Parathyroid adenoma (tissue), 2 donors: ENCODE results near the gene OR4F3.
"Not testable (repeated sequence)": the region's sequence is repeated elsewhere in the genome, so short reads cannot be mapped to it uniquely, and the experiment has no call there.

Experiments used
- H2AFZ ChIP-seq: fragments of 300-600 bp; sonication (generic); one replicate; pipeline ENCODE4 v1.7.0; 2017; ENCODE audit warnings: antibody characterized with exemption, mild to moderate bottlenecking
- H3K27ac ChIP-seq: fragments of 300-600 bp; sonication (generic); one replicate; pipeline ENCODE4 v1.7.0; 2017
- H3K27me3 ChIP-seq: fragments of 300-600 bp; sonication (generic); one replicate; pipeline ENCODE4 v1.7.0; 2017; ENCODE audit warnings: low read length; ENCODE audit not compliant: control insufficient read depth, insufficient read depth
- H3K36me3 ChIP-seq: fragments of 300-600 bp; sonication (generic); one replicate; pipeline ENCODE4 v1.7.0; 2017; ENCODE audit warnings: low read length; ENCODE audit not compliant: control insufficient read depth, insufficient read depth
- H3K4me1 ChIP-seq: fragments of 300-600 bp; sonication (generic); one replicate; pipeline ENCODE4 v1.7.0; 2017; ENCODE audit warnings: control low read depth
- H3K4me2 ChIP-seq: fragments of 300-600 bp; sonication (generic); one replicate; pipeline ENCODE4 v1.7.0; 2017; ENCODE audit warnings: low read length
- H3K4me3 ChIP-seq: fragments of 300-600 bp; sonication (generic); one replicate; pipeline ENCODE4 v1.7.0; 2017; ENCODE audit warnings: low read depth, low read length
- H3K79me2 ChIP-seq: fragments of 300-600 bp; sonication (generic); one replicate; pipeline ENCODE4 v1.7.0; 2017; ENCODE audit warnings: control low read depth
- H3K9ac ChIP-seq: fragments of 300-600 bp; sonication (generic); one replicate; pipeline ENCODE4 v1.7.0; 2017; ENCODE audit warnings: mild to moderate bottlenecking
- H3K9me3 ChIP-seq: fragments of 300-600 bp; sonication (generic); one replicate; pipeline ENCODE4 v1.7.0; 2017; ENCODE audit warnings: low read length; ENCODE audit not compliant: control insufficient read depth
- donor health status: primary hyperparathyroidism.

OR4F3 gene

GRCh38 chr5:181366968-181367367, at the start of gene OR4F3:
OR4F3 (plus strand) TSS chr5:181367268.
- H3K4me1 ChIP-seq, H3K36me3 ChIP-seq, H3K4me3 ChIP-seq, H3K9me3 ChIP-seq, H3K4me2 ChIP-seq, H3K27ac ChIP-seq, H2AFZ ChIP-seq, H3K79me2 ChIP-seq, H3K9ac ChIP-seq, H3K27me3 ChIP-seq: not testable (repeated sequence)
